HL-60/S4 treated with phorbol 12-myristate 13-acetate at 8.2 ng/mL for 4 days and 3 days (cell line): ENCODE results near the gene CDH23.

Experiments used
- in situ Hi-C: fragments of 300-500 bp; cut with MboI; formaldehyde crosslinking; loops from 2 replicates; pipeline ENCODE4 v1.15.0; 2022; ENCODE audit warnings: low sequenced_read_pairs

The CDH23 gene

GRCh38 chr10:71414359-71414758 lies 17.6 kb downstream of the CDH23 start:
- in situ Hi-C loops = no loop called here

GRCh38 chr10:71419002-71419540 lies 22.4 kb downstream of the CDH23 start:
- in situ Hi-C loops = no loop called here

GRCh38 chr10:71419750-71420149 lies 23.0 kb downstream of the CDH23 start:
- in situ Hi-C loops = no loop called here

- in situ Hi-C loops = no loop called here
Observed at GRCh38 chr10:71421075-71421434, 24.3 kb downstream of the CDH23 start.

- in situ Hi-C loops = no loop called here
Observed at GRCh38 chr10:71423250-71423649, 26.5 kb downstream of the CDH23 start.

- in situ Hi-C loops = no loop called here
Observed at GRCh38 chr10:71423901-71424300, 27.2 kb downstream of the CDH23 start.

GRCh38 chr10:71424496-71425194 lies 27.9 kb downstream of the CDH23 start:
- in situ Hi-C loops = no loop called here

- in situ Hi-C loops = no loop called here
Observed at GRCh38 chr10:71426058-71426605, 29.4 kb downstream of the CDH23 start.

- in situ Hi-C loops = no loop called here
Observed at GRCh38 chr10:71427246-71427645, 30.5 kb downstream of the CDH23 start.

GRCh38 chr10:71429304-71429703 lies 32.6 kb downstream of the CDH23 start:
- in situ Hi-C loops = no loop called here

- in situ Hi-C loops = no loop called here
Observed at GRCh38 chr10:71429929-71430328, 33.2 kb downstream of the CDH23 start.

GRCh38 chr10:71431239-71432100 lies 34.8 kb downstream of the CDH23 start:
- in situ Hi-C loops = no loop called here

GRCh38 chr10:71432101-71432905 lies 35.6 kb downstream of the CDH23 start:
- in situ Hi-C loops = no loop called here

- in situ Hi-C loops = no loop called here
Observed at GRCh38 chr10:71432956-71433767, 36.4 kb downstream of the CDH23 start.

- in situ Hi-C loops = no loop called here
Observed at GRCh38 chr10:71433768-71434744, 37.3 kb downstream of the CDH23 start.

GRCh38 chr10:71434760-71435394 lies 38.2 kb downstream of the CDH23 start:
- in situ Hi-C loops = no loop called here

GRCh38 chr10:71435571-71436267 lies 39.0 kb downstream of the CDH23 start:
- in situ Hi-C loops = no loop called here
